Testis (tissue), 2 donors: Measurements from ENCODE around the gene NOL11.

Experiments
- CTCF ChIP-seq, 3 experiments: fragments of 450-650 bp in 2 of 3; fragments of 200-600 bp in 1 of 3; sonication (generic) in 1 of 3; IDR thresholded peaks; one replicate each; pipeline ENCODE4 v1.5.1; 2016 to 2019; ENCODE audit warnings: antibody characterized with exemption in 3 of 3, mild to moderate bottlenecking in 2 of 3, moderate library complexity in 1 of 3
- POLR2A ChIP-seq: fragments of 450-650 bp; IDR thresholded peaks from one replicate; pipeline ENCODE4 v1.6.1; 2017; ENCODE audit warnings: antibody characterized with exemption, mild to moderate bottlenecking, moderate library complexity

GRCh38 chr17:67672592-67673335, 45.0 kb upstream of the NOL11 start:
- no peak for TF ChIP-seq CTCF (IDR thresholded peaks at IDR 0.05)
- no peak for TF ChIP-seq POLR2A
